GM10248 (cell line): Measurements from ENCODE around the gene SDC1.

ENCODE experiments used
- CTCF ChIA-PET: fragments of 300-600 bp; sonication (Branson Sonifier 250); formaldehyde crosslinking; extraction: SDS; loops from one replicate; lab custom pipeline; 2021; ENCODE audit warnings: antibody characterized with exemption; lab: Yijun Ruan, JAX
- POLR2A ChIA-PET: fragments of 350-650 bp; sonication (Branson Sonifier 250); formaldehyde crosslinking; extraction: SDS; loops from one replicate; lab custom pipeline; 2020; ENCODE audit warnings: antibody characterized with exemption; lab: Yijun Ruan, JAX
- DNase-seq: peaks from one replicate; pipeline ENCODE4 v3.0.0; 2012; ENCODE audit errors: extremely low spot score
- TF ChIP-seq, protein P1 (sequence below): IDR thresholded peaks from 2 replicates; pipeline ENCODE4 v1.5.1; 2012; ENCODE audit warnings: mild to moderate bottlenecking, low read depth; ENCODE audit errors: extremely low read depth, missing control alignments, control extremely low read depth

SDC1 gene

DNA sequence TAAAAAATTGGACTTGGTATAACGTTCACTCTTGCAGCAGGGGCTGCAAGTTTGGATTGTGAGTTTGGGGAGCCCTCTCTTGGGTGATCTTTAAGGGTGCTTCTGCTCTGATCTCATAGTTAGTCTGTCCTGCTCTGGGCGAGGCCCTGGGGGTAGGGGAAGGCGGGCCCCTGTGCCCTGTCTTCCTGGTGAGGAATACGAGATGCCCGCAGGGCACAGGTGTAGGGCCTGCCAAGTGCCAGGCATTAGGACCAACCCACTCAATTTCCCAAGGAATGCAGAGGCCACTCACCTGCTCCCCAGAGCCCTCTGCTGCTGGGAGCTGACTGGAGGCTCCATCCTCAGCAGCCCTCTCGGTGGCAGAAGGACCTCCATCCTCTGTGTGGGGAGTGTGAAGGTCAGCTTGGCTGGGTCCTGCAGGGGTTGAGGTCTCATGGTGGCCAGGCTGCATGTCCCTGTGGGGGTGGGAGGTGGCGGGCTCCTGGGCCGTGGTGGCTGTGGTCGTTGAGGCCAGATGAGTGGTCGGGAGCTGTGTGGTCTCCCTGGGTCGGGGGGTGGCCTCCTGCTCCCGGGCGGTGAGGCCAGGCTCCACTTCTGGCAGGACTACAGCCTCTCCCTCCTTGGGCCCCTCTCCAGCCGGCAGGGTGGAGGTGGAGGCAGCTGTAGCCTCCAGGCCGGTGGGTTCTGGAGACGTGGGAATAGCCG is 21.3 kb downstream of the SDC1 start:
- TF ChIP-seq, protein P1, sequence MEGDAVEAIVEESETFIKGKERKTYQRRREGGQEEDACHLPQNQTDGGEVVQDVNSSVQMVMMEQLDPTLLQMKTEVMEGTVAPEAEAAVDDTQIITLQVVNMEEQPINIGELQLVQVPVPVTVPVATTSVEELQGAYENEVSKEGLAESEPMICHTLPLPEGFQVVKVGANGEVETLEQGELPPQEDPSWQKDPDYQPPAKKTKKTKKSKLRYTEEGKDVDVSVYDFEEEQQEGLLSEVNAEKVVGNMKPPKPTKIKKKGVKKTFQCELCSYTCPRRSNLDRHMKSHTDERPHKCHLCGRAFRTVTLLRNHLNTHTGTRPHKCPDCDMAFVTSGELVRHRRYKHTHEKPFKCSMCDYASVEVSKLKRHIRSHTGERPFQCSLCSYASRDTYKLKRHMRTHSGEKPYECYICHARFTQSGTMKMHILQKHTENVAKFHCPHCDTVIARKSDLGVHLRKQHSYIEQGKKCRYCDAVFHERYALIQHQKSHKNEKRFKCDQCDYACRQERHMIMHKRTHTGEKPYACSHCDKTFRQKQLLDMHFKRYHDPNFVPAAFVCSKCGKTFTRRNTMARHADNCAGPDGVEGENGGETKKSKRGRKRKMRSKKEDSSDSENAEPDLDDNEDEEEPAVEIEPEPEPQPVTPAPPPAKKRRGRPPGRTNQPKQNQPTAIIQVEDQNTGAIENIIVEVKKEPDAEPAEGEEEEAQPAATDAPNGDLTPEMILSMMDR: no peak
- CTCF ChIA-PET: interaction anchor here (1.2 to 2.0 kb wide), 6 partner anchors 7 to 69 kb away, joined by 3 to 11 read pairs (median 6); partner anchors contain the start of gene SDC1
- DNase-seq: no peak
- POLR2A ChIA-PET: no interaction called here

DNA sequence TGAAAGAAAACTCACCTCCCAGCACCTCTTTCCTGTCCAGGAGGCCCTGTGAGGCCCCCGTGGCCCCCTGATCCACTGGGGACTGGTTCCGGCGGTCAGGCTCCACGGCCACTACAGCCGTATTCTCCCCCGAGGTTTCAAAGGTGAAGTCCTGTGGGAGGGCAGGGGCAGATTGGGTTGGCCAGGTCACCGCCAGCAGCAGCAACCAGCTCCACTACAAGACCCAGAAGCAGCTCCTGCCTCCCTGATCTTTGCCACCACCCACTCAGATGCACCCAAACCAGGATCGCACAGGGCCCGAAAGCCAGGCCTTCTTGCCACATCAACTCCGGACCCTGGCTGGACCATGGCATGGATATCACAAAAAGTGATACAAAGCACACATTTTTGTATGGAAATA is 21.9 kb downstream of the SDC1 start:
- ChIA-PET POLR2A (no interaction called here), CTCF (interaction anchor here (1.4 to 2.0 kb wide), 4 partner anchors 8 to 68 kb away, joined by 3 to 11 read pairs (median 6); partner anchors contain the start of gene SDC1)
- DNase-seq: no peak
- TF ChIP-seq, protein P1: no peak

DNA sequence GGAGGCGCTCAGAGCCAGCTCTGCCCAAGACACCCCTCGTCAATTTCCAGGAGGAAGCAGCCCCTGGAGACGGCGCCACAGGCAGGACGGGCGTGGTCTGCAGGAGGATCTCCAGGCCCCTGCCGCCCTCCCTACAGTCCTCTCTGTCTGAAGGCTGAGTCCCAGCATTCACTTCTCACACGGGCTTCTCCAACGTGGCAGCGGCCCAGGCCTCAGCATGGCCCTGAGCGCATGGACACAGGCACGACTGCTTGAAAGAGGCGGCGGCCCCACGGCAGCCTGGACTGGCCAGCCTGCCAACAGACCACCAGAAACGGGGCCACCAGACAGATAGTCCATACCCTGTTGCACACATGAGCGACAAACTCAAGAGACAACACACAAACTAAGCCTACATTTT is 23.3 kb downstream of the SDC1 start:
- DNase-seq: no peak
- TF ChIP-seq, protein P1: no peak
- POLR2A ChIA-PET: interaction anchor here (0.6 kb wide), 1 partner anchor 101 kb away, joined by 3 read pairs; no protein-coding TSS in a partner anchor
- CTCF ChIA-PET: no interaction called here

DNA sequence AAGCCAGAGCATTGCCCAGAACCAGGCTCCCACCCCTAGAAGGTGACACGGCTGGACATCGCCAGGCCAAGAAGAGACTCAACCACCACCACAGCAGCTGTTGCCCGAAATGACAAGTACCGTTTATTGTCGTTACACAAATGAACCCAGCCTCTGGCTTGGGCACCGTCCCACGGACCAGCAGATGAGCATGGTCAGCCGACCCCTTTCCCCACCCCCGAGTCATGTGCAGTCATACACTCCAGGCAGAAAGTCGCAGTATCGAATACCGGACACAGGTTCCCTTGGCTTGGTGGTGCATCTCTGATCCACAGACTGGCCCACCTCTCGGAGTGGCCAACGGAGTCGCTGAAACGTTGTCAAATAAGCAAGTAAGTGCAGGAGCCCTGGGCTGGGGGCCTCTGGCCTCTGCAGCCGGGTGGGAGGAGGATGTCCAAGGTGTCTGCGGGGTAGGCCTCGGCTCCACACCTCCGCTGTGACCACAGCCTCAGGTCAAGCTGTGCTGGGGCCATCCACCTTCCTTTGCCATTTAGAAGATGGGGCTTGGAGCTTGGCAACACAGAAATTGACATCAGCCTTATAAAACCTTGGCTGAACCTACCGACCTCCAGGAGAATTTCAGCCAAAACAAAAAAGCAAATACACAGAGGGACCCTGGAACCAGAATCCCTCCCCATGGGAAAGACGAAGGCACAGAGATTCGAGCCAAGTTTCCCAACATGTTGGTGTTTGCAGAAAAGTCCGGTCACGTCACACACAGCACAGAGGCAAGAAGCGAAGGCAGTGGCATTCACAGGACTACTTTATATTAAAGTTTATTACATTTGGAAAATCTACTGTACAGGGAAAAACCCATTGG is 24.0 kb downstream of the SDC1 start:
- no peak for DNase-seq
- POLR2A ChIA-PET: no interaction called here
- TF ChIP-seq, protein P1: no peak
- CTCF ChIA-PET: no interaction called here

DNA sequence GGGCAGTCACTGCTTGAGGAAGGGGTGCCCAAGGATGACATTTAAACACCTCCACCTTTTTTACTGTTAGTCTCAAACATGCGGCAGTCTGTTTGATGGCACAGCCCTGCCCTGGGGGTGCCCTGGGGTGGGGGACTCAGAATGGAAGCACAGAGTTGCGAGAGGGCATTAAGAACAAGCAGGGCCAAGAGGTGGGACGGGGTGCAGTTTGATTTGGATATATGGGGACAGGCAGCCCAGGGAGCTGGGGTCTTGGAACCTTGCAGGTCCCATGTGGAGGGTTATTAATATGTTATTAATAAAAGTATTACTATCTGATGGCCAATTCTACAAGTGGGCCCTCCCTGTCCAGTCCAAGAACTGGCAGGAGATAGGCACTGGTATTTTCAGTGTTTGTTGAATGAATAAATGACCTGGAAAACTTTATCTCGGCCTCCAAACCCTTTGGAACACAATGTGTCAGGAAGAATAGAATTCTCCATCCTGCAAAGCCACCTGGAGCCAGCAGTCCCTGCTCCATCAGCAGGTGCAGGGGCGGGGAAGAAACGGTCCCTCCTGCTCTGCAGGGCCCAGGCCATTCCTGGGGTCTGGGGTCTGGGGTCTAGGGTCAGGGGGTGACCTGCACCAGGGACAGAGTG is 25.2 kb downstream of the SDC1 start:
- ChIA-PET POLR2A (no interaction called here), CTCF (interaction anchor here (1.3 kb wide), 1 partner anchor 20 kb away, joined by 3 read pairs; no protein-coding TSS in a partner anchor)
- TF ChIP-seq, protein P1: no peak

DNA sequence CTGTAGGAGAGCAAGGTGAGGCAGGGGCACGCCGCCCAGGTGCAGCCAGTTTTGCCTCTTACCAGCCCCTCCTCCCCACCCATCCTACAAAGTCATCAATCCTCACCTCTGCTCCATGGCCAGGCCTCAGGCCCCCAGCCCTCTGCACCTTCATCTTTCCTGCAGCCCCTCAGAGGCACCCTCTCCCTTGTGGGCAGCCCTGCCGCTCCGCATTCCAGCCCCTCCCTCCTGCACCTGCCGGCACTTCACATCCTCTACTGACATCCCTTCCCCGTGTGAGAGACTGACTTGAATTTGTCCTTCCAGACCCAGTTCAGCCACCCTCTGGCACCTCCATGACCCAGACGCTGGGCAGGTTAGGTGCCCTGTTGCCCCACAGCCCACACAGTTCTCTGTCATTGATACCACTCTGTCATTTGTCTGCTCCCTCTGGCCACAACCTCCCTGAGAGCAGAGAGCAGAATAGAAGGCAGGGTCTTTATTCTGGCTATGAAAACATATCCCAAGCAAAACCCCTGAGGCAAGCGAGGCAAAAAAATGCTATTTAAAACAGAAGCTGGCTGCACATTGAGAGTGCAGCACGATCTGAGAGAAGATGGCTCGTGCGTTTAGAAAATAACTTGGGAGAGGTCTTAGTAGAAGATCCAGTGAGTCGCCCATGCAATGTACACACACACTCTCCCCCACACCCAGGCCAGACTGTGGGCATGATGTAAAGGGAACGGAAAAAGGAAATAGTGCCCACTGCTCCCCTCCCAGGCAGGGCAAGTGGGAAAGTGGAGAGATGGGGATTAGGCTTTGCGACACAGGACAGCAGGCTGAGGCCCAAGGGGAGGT is 25.9 kb downstream of the SDC1 start:
- POLR2A ChIA-PET: no interaction called here
- CTCF ChIA-PET: interaction anchor here (1.3 kb wide), 1 partner anchor 20 kb away, joined by 3 read pairs; no protein-coding TSS in a partner anchor
- DNase-seq: no peak
- TF ChIP-seq, protein P1: no peak

More for the DNA sequence above, 25.2 kb downstream of the SDC1 start:
- no peak for DNase-seq
